GM19035 (cell line): ENCODE measurements around the gene DOK7.
"Not testable (repeated sequence)": the region's sequence is repeated elsewhere in the genome, so short reads cannot be mapped to it uniquely, and the experiment has no call there.

Experiments
- ATAC-seq: cut with Tn5 transposase; IDR thresholded peaks from one replicate; pipeline ENCODE4 v1.9.1; 2021; ENCODE audit not compliant: unreplicated experiment

Gene DOK7

DNA sequence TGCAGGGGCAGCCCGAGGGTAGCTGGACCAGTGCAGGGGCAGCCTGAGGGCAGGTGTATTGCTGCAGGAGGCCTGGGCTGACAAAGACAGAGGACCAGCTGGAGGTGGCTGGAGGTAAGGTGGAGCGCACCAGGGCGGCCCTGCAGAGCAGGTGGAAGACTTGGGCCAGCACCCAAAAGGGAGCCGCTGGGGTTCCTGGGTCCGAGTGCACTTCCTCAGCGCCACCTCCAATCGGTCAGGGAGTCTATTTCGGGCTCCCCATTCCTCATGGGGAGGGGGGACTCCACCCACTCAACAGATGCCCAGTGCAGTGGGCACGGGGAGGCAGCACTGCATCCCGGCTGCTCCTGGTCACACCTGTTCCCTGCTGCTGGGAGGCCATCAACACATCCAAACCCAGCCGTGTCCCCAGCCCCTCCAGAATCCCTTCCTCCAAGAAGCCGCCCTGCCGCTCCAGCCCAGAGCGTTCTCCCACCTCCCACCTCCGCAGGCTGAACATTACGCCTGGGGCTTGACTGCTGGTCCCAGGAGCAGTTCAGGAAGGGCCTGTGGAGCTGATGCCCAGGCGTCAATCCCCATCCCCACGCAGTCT, 67.7 kb downstream of the DOK7 start:
- ATAC-seq: no peak

DNA sequence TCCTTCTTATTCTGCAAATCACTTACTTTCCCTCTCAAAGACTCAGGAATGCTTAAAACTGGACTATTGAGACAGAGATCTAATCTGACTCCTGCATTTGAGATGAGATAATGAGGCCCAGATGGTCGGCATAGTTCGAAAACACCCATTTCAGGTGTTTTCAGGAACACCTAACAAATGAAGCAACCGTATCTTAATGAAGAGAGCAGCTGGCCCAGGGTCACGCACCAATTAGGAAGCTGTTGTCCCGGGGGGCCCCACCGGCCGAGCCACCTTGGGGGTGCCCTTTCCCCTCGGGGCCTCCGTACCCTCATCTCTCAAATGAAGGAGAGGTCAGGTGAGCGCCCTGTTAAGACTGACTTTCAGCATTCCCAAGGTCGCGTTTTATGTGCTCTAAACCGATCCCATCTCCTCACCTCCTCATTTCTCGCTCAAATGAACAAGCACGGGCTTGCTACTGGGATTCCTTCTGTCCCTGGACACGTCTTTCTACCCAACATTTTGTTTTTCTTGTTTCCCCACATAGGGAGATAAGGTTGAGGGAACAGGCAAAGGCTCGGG, 68.3 kb downstream of the DOK7 start:
- no peak for ATAC-seq

DNA sequence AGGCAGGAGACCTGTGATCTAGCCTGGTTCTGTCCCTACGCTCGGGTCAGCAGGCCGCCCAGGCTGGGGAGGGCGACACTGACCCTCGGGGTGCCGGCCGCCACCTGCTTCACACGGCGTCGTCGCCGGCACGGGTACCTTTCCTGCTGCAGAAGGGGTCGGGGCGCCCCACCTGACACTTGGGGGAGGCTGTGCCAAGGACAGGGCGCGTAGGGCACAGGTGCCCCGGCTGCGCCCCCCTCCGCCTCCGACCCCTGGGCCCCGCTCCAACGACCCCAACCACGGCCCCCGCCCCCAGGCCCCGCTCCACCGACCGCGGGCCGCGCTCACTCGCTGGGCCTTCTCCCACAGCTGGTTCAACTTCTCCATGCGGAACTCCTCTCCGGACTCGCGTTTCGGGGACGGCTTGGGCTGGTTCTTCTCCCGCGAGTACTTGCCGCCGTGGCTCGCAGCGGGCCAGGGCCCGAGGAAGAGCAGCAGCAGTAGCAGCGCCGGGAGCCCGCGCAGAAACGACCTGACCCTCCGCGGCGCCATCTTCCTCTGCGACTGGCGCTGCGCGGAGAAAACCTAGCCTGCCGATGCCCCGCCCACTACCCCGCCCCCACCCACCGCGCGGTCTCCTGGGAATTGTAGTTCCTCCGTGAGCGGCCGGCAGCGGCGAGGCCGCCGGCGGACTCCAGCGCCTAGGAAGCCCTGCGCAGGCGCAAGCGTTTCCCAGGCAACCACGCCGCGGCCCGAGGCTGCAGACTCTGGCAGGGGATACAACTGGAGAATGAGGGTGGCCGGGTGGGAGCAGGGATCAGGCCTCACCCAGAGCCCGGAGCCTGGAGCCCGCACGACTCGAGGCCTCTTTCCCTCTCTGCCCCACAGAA, 69.0 kb downstream of the DOK7 start, which contains the start of gene LRPAP1:
Gene LRPAP1 (minus strand): TSS at position 544 of the 872 bp plus-strand sequence. CDS start 10 bp downstream, at position 534.
- peak; percentile 85 for ATAC-seq

DNA sequence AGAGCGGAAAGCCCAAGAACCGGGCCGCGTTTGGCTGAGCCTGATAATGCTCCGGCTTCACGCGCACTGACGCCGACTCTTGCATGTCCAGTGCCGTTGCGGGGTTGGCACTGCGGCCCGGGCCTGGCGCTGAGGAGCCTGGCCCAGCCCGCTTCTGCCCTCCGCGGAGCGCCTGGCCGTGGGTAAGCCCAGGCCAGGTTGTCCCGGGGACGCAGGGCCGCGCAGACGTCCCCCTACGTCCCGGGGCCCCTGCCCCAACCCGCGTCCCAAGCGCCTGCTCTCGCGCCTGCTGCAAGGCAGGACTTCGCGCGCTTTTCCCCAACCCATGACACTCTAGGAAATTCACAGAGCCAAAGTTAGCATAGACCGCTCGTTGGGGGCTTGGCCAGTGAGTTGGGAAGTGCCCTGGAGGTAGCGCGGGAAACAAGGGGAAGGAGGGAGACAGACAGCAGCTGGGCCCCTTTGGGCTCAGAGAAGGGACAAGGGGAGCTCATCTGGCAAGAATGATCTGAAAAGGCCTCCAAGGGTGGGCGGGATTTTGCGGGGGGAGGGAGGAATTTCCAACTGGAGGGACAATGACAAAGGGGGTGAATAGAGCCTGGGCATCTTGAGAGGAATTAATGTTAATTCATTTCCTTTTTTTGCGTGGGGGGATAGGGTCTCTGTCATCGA, 69.8 kb downstream of the DOK7 start:
- no peak for ATAC-seq

DNA sequence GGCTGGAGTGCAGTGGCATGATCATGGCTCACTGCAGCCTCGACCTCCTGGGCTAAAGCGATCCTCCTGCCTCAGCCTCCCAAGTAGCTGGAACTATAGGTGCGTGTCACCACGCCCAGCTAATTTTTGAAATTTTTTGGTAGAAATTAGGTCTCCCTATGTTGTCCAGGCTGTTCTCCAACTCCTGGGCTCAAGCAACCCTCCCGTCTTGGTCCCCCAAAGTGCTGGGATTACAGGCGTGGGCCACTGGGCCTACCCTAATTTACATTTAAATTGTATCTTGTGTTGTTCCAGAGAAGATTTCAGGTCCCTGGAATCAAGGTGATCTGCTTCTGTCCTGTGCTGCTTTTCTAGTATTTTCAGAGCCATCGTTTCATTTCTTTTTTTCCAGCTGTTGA, 70.3 kb downstream of the DOK7 start:
- no peak for ATAC-seq

DNA sequence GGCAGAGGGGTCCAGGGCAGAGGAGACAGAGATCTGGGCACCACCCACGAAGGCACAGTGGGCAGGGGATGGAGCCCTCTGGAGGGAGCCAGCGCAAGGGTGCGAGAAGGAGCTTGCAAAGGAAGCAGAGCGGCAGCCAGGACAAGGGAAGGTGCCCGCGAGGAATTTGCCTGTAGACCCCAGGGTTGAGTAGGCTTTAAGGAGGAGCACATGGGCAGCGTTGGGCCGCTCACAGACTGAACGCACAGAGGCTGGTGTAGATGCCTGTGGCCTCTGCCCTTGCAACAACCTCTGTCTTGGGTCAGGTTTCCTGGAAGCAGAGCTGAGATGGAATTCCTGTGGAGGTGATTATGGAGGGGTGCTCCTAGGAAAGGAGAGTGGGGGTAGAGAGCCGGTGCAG, 72.7 kb downstream of the DOK7 start:
- ATAC-seq: not testable (repeated sequence)

DNA sequence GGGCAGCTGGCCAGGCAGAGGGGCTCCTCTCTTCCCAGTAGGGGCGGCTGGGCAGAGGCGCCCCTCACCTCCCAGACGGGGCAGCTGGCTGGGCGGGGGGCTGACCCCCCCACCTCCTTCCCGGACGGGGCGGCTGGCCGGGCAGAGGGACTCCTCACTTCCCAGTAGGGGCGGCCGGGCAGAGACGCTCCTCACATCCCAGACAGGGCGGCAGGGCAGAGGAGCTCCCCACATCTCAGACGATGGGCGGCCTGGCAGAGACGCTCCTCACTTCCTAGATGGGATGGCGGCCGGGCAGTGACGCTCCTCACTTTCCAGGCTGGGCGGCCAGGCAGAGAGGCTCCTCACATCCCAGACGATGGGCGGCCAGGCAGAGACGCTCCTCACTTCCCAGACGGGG, 75.8 kb downstream of the DOK7 start:
- not testable (repeated sequence) for ATAC-seq

DNA sequence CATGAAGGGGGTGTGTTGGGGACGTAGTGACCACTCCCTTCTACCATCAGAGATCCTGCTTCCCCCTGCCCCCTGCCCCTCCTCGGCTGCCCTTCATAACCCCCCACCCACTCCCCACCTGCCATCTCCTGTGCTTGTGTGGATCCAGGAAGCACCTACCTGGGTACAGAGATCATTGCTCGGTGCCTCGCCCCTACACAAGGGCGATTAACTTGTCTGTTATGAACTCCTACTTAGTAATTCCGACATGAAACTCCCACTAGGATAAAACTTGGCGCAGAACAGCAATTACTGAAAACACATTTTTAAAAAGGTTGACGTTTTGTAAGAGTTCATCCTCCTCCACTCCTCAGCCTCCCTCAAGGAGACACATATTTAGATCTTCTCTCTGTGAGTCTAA, 80.3 kb downstream of the DOK7 start:
- ATAC-seq: not testable (repeated sequence)
